IMR-90 (cell line): Measurements from ENCODE around the gene GZMA. TPM values are rescaled to one million over a fixed set of nuclear protein-coding genes. Genes with fewer than 3 reads are reported as not detected.
"Not testable (repeated sequence)": the region's sequence is repeated elsewhere in the genome, so short reads cannot be mapped to it uniquely, and the experiment has no call there.

Source experiments
- ATAC-seq: fragments of 200-7000 bp; cut with Tn5 transposase; 2 replicates; pipeline ENCODE4 v1.9.1; 2020; ENCODE audit warnings: low read depth, mild to moderate bottlenecking, moderate library complexity
- BruUV-seq: library from RNA; stranded (reverse); fragments of 400-500 nt; replicated peaks from 2 replicates; lab custom pipeline; 2021; lab: Mats Ljungman, UMichigan
- CTCF ChIA-PET: fragments of 300-600 bp; formaldehyde crosslinking; extraction: SDS; loops from one replicate; lab custom pipeline; 2021; ENCODE audit warnings: antibody characterized with exemption; lab: Yijun Ruan, JAX
- POLR2A ChIA-PET: fragments of 300-600 bp; sonication (Branson Sonifier 250); formaldehyde crosslinking; loops from one replicate; lab custom pipeline; 2022; ENCODE audit warnings: antibody characterized with exemption; ENCODE audit not compliant: unreplicated experiment; lab: Charles Lee
- DNase-seq: peaks from one replicate; pipeline ENCODE4 v3.0.0; 2013
- H2AFZ ChIP-seq: replicated peaks from 2 replicates; pipeline ENCODE3; 2013; ENCODE audit warnings: low read length, mild to moderate bottlenecking; ENCODE audit not compliant: poor library complexity
- H2AK5ac ChIP-seq: 2 replicates; pipeline ENCODE4 v1.6.1; 2013; ENCODE audit warnings: low read depth, low read length, inconsistent platforms
- H2AK9ac ChIP-seq: replicated peaks from 2 replicates; pipeline ENCODE3; 2013; ENCODE audit warnings: mild to moderate bottlenecking, low read depth, low read length, moderate library complexity; ENCODE audit not compliant: poor library complexity
- H2BK120ac ChIP-seq: 2 replicates; pipeline ENCODE4 v1.6.1; 2013; ENCODE audit warnings: low read depth, low read length, inconsistent platforms
- H2BK15ac ChIP-seq: 3 replicates; pipeline ENCODE4 v1.6.1; 2013; ENCODE audit warnings: low read depth, low read length, inconsistent platforms
- H2BK20ac ChIP-seq: 2 replicates; pipeline ENCODE4 v1.6.1; 2013; ENCODE audit warnings: low read depth, mild to moderate bottlenecking, inconsistent platforms, low read length, moderate library complexity
- H2BK5ac ChIP-seq: 2 replicates; pipeline ENCODE4 v1.6.1; 2013; ENCODE audit warnings: mild to moderate bottlenecking, low read depth, low read length, inconsistent platforms; ENCODE audit not compliant: poor library complexity, severe bottlenecking
- H3K14ac ChIP-seq: replicated peaks from 2 replicates; pipeline ENCODE4 v1.6.1; 2013; ENCODE audit warnings: low read depth, low read length, inconsistent platforms
- H3K18ac ChIP-seq: 2 replicates; pipeline ENCODE4 v1.6.1; 2013; ENCODE audit warnings: low read depth, low read length, control low read depth
- H3K23ac ChIP-seq: 2 replicates; pipeline ENCODE4 v1.6.1; 2013; ENCODE audit warnings: low read depth, low read length, inconsistent platforms
- H3K27ac ChIP-seq: 2 replicates; pipeline ENCODE4 v1.5.1; 2013; ENCODE audit warnings: mild to moderate bottlenecking, control low read depth, low read length; ENCODE audit not compliant: insufficient read depth
- H3K27me3 ChIP-seq: 2 replicates; pipeline ENCODE4 v1.6.1; 2013; ENCODE audit warnings: low read length; ENCODE audit not compliant: control insufficient read depth, insufficient read depth
- H3K36me3 ChIP-seq: 2 replicates; pipeline ENCODE4 v1.6.1; 2013; ENCODE audit warnings: low read length, mixed read lengths; ENCODE audit not compliant: control insufficient read depth, insufficient read depth
- H3K4ac ChIP-seq: 2 replicates; pipeline ENCODE4 v1.6.1; 2013; ENCODE audit warnings: low read depth, low read length, inconsistent platforms
- H3K4me1 ChIP-seq: 2 replicates; pipeline ENCODE4 v1.6.1; 2013; ENCODE audit warnings: low read length, mixed read lengths; ENCODE audit not compliant: control insufficient read depth, insufficient read depth
- H3K4me2 ChIP-seq: 2 replicates; pipeline ENCODE4 v1.6.1; 2013; ENCODE audit warnings: low read depth, mild to moderate bottlenecking, control low read depth, low read length, moderate library complexity
- H3K4me3 ChIP-seq: 2 replicates; pipeline ENCODE4 v1.5.1; 2013; ENCODE audit warnings: low read depth, mild to moderate bottlenecking, control low read depth, low read length, moderate library complexity; ENCODE audit not compliant: insufficient read depth
- H3K56ac ChIP-seq: 2 replicates; pipeline ENCODE4 v1.6.1; 2013; ENCODE audit warnings: low read length, inconsistent platforms; ENCODE audit not compliant: insufficient read depth; ENCODE audit errors: extremely low read depth
- H3K79me1 ChIP-seq, 2 experiments: 2 replicates each; pipeline ENCODE4 v1.6.1; 2013; ENCODE audit warnings: low read length in 2 of 2, inconsistent platforms in 1 of 2, low read depth in 1 of 2
- H3K9ac ChIP-seq: 2 replicates; pipeline ENCODE4 v1.6.1; 2013; ENCODE audit warnings: low read depth, low read length, control low read depth
- H3K9me1 ChIP-seq: 2 replicates; pipeline ENCODE4 v1.6.1; 2013; ENCODE audit warnings: low read length, inconsistent platforms; ENCODE audit not compliant: insufficient read depth
- H3K9me3 ChIP-seq: 2 replicates; pipeline ENCODE4 v1.6.1; 2013; ENCODE audit warnings: low read length; ENCODE audit not compliant: control insufficient read depth, insufficient read depth
- H4K20me1 ChIP-seq: 2 replicates; pipeline ENCODE4 v1.6.1; 2013; ENCODE audit warnings: low read length, inconsistent platforms; ENCODE audit not compliant: insufficient read depth
- H4K5ac ChIP-seq: 2 replicates; pipeline ENCODE4 v1.6.1; 2013; ENCODE audit warnings: mild to moderate bottlenecking, low read depth, low read length, control low read depth
- H4K8ac ChIP-seq, 2 experiments: 2 replicates each; pipeline ENCODE4 v1.6.1; 2013; ENCODE audit warnings: low read depth in 2 of 2, low read length in 2 of 2, control low read depth in 1 of 2, inconsistent platforms in 1 of 2
- H4K91ac ChIP-seq: 2 replicates; pipeline ENCODE4 v1.6.1; 2013; ENCODE audit warnings: low read depth, low read length, inconsistent platforms; ENCODE audit not compliant: insufficient read depth
- WGBS, 2 experiments: methylation state at CpG; one replicate each; pipeline versions ENCODE4 v1.1.5 to v1.1.7; 2013; ENCODE audit warnings: missing lambda C conversion rate in 2 of 2; ENCODE audit not compliant: insufficient read length in 1 of 2; ENCODE audit errors: extremely low coverage in 2 of 2; 5-methylcytosine and 5-hydroxymethylcytosine counted together
- dilution Hi-C: fragments of 300-500 bp; cut with HindIII; formaldehyde crosslinking; loops from one replicate; pipeline ENCODE4 v1.14.3; 2018; ENCODE audit warnings: low sequenced_read_pairs; ENCODE audit not compliant: unreplicated experiment
- in situ Hi-C: fragments of 300-500 bp; cut with MboI; formaldehyde crosslinking; loops from 3 replicates; pipeline ENCODE4 v1.14.3; 2019; ENCODE audit warnings: low sequenced_read_pairs, inconsistent platforms, mixed read lengths
- intact Hi-C: fragments of 100-400 bp; cut with micrococcal nuclease; formaldehyde crosslinking; loops from 2 replicates; pipeline ENCODE4 v1.10.0; 2022
- polyA plus RNA-seq, 3 experiments: library from polyadenylated mRNA; depleted of rRNA; stranded (reverse); fragments of >200 nt; gene quantifications; 2 replicates each; pipeline ENCODE4 v1.2.3, GENCODE V29; 2012; ENCODE audit warnings: low replicate concordance in 1 of 3
- total RNA-seq: library from RNA; depleted of rRNA; stranded (reverse); fragments of >200 nt; gene quantifications from 2 replicates; pipeline ENCODE4 v1.2.3, GENCODE V29; 2012

Gene GZMA
- total and polyA plus RNA-seq, 2 of the 4 experiments (the other 2 are of a cell fraction) = not detected

DNA sequence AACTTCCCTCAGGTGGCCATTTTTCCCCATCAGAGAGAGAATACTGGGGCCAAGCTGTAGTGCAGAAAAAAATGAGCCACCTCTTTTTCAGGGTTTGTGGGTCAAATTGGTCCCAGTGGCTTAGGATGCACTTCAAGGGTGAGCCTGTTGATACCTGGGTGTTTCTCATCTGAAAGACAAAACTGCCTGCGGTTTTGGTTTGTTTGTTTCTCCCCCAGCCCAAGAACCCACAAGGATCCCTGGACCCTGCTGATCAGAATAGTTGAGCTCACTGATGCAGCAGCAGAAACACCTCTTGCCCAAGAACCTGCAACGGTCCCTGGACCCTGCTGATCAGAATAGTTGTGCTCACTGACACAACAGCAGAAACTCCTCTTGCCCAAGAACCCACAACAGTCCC lies 13.1 kb upstream of the GZMA start:
- BruUV-seq = not testable (repeated sequence)

DNA sequence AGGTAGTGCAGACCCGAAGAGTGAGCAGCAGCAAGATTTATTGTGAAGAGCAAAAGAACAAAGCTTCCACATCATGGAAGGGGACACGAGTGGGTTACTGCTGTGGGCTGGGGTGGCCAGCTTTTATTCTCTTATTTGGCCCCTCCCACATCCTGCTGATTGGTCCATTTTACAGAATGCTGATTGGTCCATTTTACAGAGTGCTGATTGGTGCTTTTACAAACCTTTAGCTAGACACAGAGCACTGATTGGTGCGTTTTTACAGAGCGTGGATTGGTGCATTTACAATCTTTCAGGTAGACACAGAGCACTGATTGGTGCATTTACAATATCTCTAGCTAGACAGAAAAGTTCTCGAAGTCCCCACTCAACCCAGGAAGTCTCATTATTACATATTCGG lies 11.4 kb upstream of the GZMA start:
- not testable (repeated sequence) for H3K9ac ChIP-seq

More for the DNA sequence above, 13.1 kb upstream of the GZMA start:
- dilution Hi-C loops, H3K27ac ChIP-seq, ATAC-seq, H3K56ac ChIP-seq, H4K5ac ChIP-seq, H2BK120ac ChIP-seq, H3K23ac ChIP-seq, H3K4me1 ChIP-seq, H3K79me1 ChIP-seq, H2BK15ac ChIP-seq, H3K36me3 ChIP-seq, in situ Hi-C loops, H2BK5ac ChIP-seq, H3K4me3 ChIP-seq, H3K4me2 ChIP-seq, H4K91ac ChIP-seq, H3K4ac ChIP-seq, H4K8ac ChIP-seq, H2BK20ac ChIP-seq, H3K9me1 ChIP-seq, H3K14ac ChIP-seq, H4K20me1 ChIP-seq, DNase-seq, intact Hi-C loops, POLR2A ChIA-PET, CTCF ChIA-PET, H3K18ac ChIP-seq, H3K9ac ChIP-seq, H3K9me3 ChIP-seq, H2AK9ac ChIP-seq, H2AK5ac ChIP-seq, H2AFZ ChIP-seq: not testable (repeated sequence)
- H3K27me3 ChIP-seq = peaks cover 18% of the 10 kb centered on the region
- WGBS, 2 experiments = no CpG with 5 or more reads among the region's 2 CpGs

More for the DNA sequence above, 11.4 kb upstream of the GZMA start:
- in situ Hi-C loops, H3K14ac ChIP-seq, H4K91ac ChIP-seq, ATAC-seq, CTCF ChIA-PET, DNase-seq, H3K4ac ChIP-seq, H3K27ac ChIP-seq, H3K4me1 ChIP-seq, H2AFZ ChIP-seq, H3K4me3 ChIP-seq, H3K36me3 ChIP-seq, H4K8ac ChIP-seq, H2BK20ac ChIP-seq, H3K9me3 ChIP-seq, dilution Hi-C loops, H3K79me1 ChIP-seq, POLR2A ChIA-PET, BruUV-seq, H3K18ac ChIP-seq, H3K56ac ChIP-seq, H2BK5ac ChIP-seq, H3K9me1 ChIP-seq, H3K4me2 ChIP-seq, H4K5ac ChIP-seq, intact Hi-C loops, H2BK120ac ChIP-seq, H4K20me1 ChIP-seq, H2AK9ac ChIP-seq, H2BK15ac ChIP-seq, H3K23ac ChIP-seq, H2AK5ac ChIP-seq: not testable (repeated sequence)
- peaks cover 28% of the 10 kb centered on the region for H3K27me3 ChIP-seq
- WGBS, 2 experiments = 72% methylated on average over 3 of the region's 6 CpGs; no CpG with 5 or more reads in 1 of the 2 experiments
